ENCODE data around the gene ZEB2. TPM values are rescaled to one million over a fixed set of nuclear protein-coding genes. Genes with fewer than 3 reads are reported as not detected.

ZEB2 gene
- polyA plus RNA-seq, 2 of the 4 experiments (the other 2 are of a cell fraction): 4.2 to 7.0 TPM

DNA sequence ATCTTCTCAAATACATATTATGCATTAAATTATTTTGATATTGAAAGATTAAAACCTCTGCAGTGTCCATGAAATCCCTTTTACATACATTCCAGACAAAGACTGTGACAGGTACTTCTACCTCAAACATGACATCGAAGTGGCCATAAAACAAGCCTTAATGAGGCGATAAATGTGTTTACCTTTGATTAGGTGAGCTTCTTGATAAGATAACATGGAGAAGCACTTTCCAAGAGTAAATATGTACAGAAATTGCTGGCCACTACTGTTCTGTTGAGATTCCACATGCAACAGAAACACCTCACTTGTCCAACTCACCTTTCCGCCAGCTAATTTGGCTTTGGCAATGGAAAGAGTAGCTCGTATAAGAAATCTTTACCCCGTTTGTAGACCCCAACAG lies 55.2 kb downstream of the ZEB2 start:
- no peak overlapping the region for H3K27ac ChIP-seq
- POLR2A ChIA-PET: no interaction called here
- DNase-seq (ENCODE audit: low read depth in 1 of 2, low spot score in 1 of 2): no peak

DNA sequence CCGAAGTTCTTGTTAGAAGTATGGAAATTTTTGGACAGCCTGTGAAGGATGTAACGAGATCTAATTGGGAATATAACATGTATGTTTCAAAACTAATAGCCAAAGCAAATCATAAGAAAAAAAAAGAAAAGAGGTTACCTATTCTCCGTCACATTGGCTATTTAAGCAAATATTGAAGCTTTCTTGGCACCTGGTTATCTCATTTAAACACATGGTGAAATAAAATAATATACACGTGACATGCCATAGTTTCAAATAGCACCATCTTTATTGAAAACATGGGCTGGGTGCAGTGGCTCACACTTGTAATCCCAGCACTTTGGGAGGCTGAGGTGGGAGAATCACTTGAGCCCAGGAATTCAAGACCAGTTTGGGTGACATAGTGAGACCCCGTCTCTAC lies 56.7 kb downstream of the ZEB2 start:
- 91% methylated on average over 5 of the region's 5 CpGs for WGBS (ENCODE audit: missing lambda C conversion rate)
- no peak overlapping the region for H3K27ac ChIP-seq
- no peak for FAIRE-seq
- no peak for ATAC-seq
- no peak overlapping the region for H3K4me3 ChIP-seq
- no peaks in the 10 kb centered on the region for H3K4me1 ChIP-seq
- H3K9me3 ChIP-seq: no peaks in the 10 kb centered on the region
- no peak for TF ChIP-seq PBX3 (IDR thresholded peaks at IDR 0.05)
- no peak for TF ChIP-seq CEBPB (IDR thresholded peaks at IDR 0.05)
- TF ChIP-seq HOXA7 (CRISPR knock-in tag; IDR thresholded peaks at IDR 0.05): no peak
- TF ChIP-seq RFX5 (IDR thresholded peaks at IDR 0.05): no peak
- TF ChIP-seq, protein P1, sequence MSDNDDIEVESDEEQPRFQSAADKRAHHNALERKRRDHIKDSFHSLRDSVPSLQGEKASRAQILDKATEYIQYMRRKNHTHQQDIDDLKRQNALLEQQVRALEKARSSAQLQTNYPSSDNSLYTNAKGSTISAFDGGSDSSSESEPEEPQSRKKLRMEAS (IDR thresholded peaks at IDR 0.05): no peak
- no peak for TF ChIP-seq PHF8 (IDR thresholded peaks at IDR 0.05; ENCODE audit: borderline replicate concordance, low read depth)
- no peak for TF ChIP-seq CBX8 (IDR thresholded peaks at IDR 0.05)
- no peak overlapping the region for H3K4me2 ChIP-seq
- no peak for DNase-seq (ENCODE audit: low read depth in 1 of 2, low spot score in 1 of 2)
- CTCF ChIA-PET: interaction anchor here (1.4 kb wide), 1 partner anchor 10 kb away, joined by 3 read pairs; no protein-coding TSS in a partner anchor
- POLR2A ChIA-PET: no interaction called here

More for the DNA sequence above, 55.2 kb downstream of the ZEB2 start:
- H3K4me1 ChIP-seq: peaks cover 7% of the 10 kb centered on the region
- no peaks in the 10 kb centered on the region for H3K9me3 ChIP-seq
- TF ChIP-seq ZNF302 (CRISPR knock-in tag; IDR thresholded peaks at IDR 0.05) (no peak), POLR2A (IDR thresholded peaks at IDR 0.05; ENCODE audit: low read length) (no peak), CTCF (IDR thresholded peaks at IDR 0.05) (no peak), GATA3 (IDR thresholded peaks at IDR 0.05; ENCODE audit: borderline replicate concordance) (no peak), ZFP36 (IDR thresholded peaks at IDR 0.05; ENCODE audit: borderline replicate concordance, partially characterized antibody) (no peak), CEBPB (IDR thresholded peaks at IDR 0.05) (no peak), MAFK (IDR thresholded peaks at IDR 0.05; ENCODE audit: partially characterized antibody) (no peak), MYC (IDR thresholded peaks at IDR 0.05; ENCODE audit: borderline replicate concordance, low read length) (no peak), EHMT2 (IDR thresholded peaks at IDR 0.05; ENCODE audit: low read depth) (no peak), HES2 (IDR thresholded peaks at IDR 0.05) (no peak), SMC3 (IDR thresholded peaks at IDR 0.05) (no peak), PHF8 (IDR thresholded peaks at IDR 0.05; ENCODE audit: borderline replicate concordance, low read depth) (no peak), TFCP2L1 (CRISPR knock-in tag; IDR thresholded peaks at IDR 0.05) (no peak)
- TF ChIP-seq, protein P2, sequence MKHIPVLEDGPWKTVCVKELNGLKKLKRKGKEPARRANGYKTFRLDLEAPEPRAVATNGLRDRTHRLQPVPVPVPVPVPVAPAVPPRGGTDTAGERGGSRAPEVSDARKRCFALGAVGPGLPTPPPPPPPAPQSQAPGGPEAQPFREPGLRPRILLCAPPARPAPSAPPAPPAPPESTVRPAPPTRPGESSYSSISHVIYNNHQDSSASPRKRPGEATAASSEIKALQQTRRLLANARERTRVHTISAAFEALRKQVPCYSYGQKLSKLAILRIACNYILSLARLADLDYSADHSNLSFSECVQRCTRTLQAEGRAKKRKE (CRISPR knock-in tag; IDR thresholded peaks at IDR 0.05; ENCODE audit: low read depth): no peak
- TF ChIP-seq, protein P1 (IDR thresholded peaks at IDR 0.05): no peak
- no peak overlapping the region for H3K4me3 ChIP-seq
- ATAC-seq: no peak
- CTCF ChIA-PET: interaction anchor here (1.4 kb wide), 1 partner anchor 11 kb away, joined by 3 read pairs; no protein-coding TSS in a partner anchor
- H3K4me2 ChIP-seq: no peak overlapping the region
- WGBS (ENCODE audit: missing lambda C conversion rate): 75% methylated on average over 5 of the region's 5 CpGs
- FAIRE-seq: no peak

- ATAC-seq: no peak
- CTCF ChIA-PET: no interaction called here
- peaks cover 1% of the 10 kb centered on the region; the same call in 2 of the 3 replicates for H3K4me1 ChIP-seq
Observed at GRCh38 chr2:144462266-144462665, 57.7 kb downstream of the ZEB2 start.

More at GRCh38 chr2:144462266-144462665, 57.7 kb downstream of the ZEB2 start:
- DNase-seq (ENCODE audit: low read depth in 1 of 2, low spot score in 1 of 2) (no peak), FAIRE-seq (no peak)
- H3K27ac ChIP-seq: no peak overlapping the region
- H3K9me3 ChIP-seq: no peaks in the 10 kb centered on the region
- no peak for TF ChIP-seq SREBF2 (IDR thresholded peaks at IDR 0.05)
- TF ChIP-seq, protein P1 (IDR thresholded peaks at IDR 0.05): no peak
- no peak for TF ChIP-seq CBX2 (IDR thresholded peaks at IDR 0.05; ENCODE audit: borderline replicate concordance, low read depth)
- TF ChIP-seq ZC3H11A (IDR thresholded peaks at IDR 0.05): no peak
- TF ChIP-seq FOSB (CRISPR knock-in tag; IDR thresholded peaks at IDR 0.05): no peak
- TF ChIP-seq ZSCAN20 (CRISPR knock-in tag; IDR thresholded peaks at IDR 0.05): no peak
- TF ChIP-seq HOXB13 (CRISPR knock-in tag; IDR thresholded peaks at IDR 0.05; ENCODE audit: low read depth): no peak
- no peak for TF ChIP-seq BHLHE40 (IDR thresholded peaks at IDR 0.05; ENCODE audit: low read depth, low read length)
- TF ChIP-seq EP300 (IDR thresholded peaks at IDR 0.05): no peak
- WGBS (ENCODE audit: missing lambda C conversion rate): 79% methylated on average over 6 of the region's 6 CpGs
- H3K4me3 ChIP-seq: no peak overlapping the region
- POLR2A ChIA-PET: no interaction called here
- no peak overlapping the region for H3K4me2 ChIP-seq
